GM10847 (cell line): ENCODE results near the gene GC.

Experiments used
- POLR2A ChIP-seq: IDR thresholded peaks from 2 replicates; pipeline ENCODE4 v1.6.1; 2011; ENCODE audit not compliant: insufficient read length; ENCODE audit errors: extremely low read depth

GC gene

DNA sequence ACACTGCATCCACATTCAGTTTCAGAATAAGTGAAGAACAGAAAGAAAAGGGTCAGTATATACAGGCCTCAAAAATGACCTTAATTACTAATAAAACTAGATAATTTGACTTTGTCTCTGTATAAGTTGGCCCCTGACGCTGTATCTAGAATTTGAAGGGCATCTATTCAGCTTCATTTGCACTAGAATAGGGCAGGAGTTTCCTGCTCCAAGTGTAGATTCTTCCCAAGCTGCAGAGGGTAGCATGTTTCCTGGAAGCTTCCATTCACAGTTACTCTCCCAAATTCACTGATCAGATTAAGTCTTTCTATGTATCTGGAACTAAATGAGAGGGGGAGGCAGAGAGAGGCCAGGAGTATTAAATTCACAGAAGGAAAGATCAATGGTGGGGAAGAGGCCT is 90.9 kb downstream of the GC start:
- no peak for TF ChIP-seq POLR2A

DNA sequence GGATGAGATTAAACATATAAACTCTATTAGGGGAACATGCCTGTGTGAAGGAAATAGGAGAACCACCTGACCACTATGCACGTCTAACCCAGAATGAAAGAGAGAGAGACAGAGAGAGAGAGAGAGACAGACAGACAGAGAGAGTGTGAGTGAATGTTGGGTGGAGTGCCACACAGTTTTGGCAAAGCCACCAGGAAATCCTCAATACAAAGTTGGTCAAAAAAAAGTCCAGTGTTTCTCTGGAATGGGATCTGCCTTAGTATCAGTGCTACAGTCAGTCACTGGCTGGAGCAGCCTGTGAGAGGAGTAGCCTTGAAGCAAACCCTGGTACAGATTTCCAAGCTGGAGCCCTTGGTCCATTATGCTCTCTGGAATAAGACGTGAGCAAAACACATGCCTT is 91.7 kb downstream of the GC start:
- no peak for TF ChIP-seq POLR2A
